HepG2 (cell line): ENCODE measurements around the gene DCDC2C.

ENCODE experiments used
- POLR2AphosphoS5 ChIP-seq: IDR thresholded peaks from 2 replicates; pipeline ENCODE4 v1.6.1; 2012; ENCODE audit warnings: low read depth, low read length
- SIN3A ChIP-seq: IDR thresholded peaks from 2 replicates; pipeline ENCODE4 v1.6.1; 2011; ENCODE audit warnings: low read depth, mild to moderate bottlenecking, control low read depth, low read length, borderline replicate concordance
- ZNF180 ChIP-seq: sonication (generic); formaldehyde crosslinking; IDR thresholded peaks from 2 replicates; pipeline ENCODE4 v1.4.0; 2020; ENCODE audit warnings: low read depth, missing genetic modification reagents, borderline replicate concordance
- TF ChIP-seq, protein P1 (sequence below): sonication (generic); formaldehyde crosslinking; IDR thresholded peaks from 2 replicates; pipeline ENCODE4 v1.5.0; 2020; ENCODE audit warnings: mild to moderate bottlenecking, missing genetic modification reagents, moderate library complexity
- TF ChIP-seq, protein P2 (sequence below): sonication (generic); formaldehyde crosslinking; conservative IDR thresholded peaks from 2 replicates; pipeline ENCODE4 v1.4.0; 2020; ENCODE audit warnings: missing genetic modification reagents
- TF ChIP-seq, protein P3 (sequence below): sonication (generic); formaldehyde crosslinking; IDR thresholded peaks from 2 replicates; pipeline ENCODE4 v1.8.1; 2023; ENCODE audit warnings: missing genetic modification reagents, inconsistent platforms, borderline replicate concordance
- TF ChIP-seq, protein P4 (sequence below): IDR thresholded peaks from 2 replicates; pipeline ENCODE4 v1.6.1; 2016; ENCODE audit warnings: missing biosample characterization, missing genetic modification reagents, low read depth

DNA sequence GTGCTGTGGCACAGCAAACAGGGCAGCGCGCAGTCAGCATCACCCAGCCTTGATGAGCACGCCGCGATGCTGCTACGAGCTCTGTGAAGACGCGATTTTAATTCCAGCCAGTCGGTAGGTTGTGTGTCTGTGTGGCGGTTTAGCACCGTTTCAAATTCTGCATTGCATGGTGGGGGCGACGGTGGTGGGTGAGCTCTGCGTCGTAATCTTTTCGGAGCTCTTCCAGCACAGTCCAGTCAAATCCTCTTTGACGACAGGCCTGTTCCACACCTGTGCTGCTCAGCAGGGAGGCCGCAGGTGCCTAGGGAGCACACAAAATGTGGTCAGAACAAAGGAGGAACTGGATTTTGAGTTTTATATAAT lies 36.8 kb upstream of the DCDC2C start:
- no peak for TF ChIP-seq POLR2AphosphoS5
- TF ChIP-seq, protein P1, sequence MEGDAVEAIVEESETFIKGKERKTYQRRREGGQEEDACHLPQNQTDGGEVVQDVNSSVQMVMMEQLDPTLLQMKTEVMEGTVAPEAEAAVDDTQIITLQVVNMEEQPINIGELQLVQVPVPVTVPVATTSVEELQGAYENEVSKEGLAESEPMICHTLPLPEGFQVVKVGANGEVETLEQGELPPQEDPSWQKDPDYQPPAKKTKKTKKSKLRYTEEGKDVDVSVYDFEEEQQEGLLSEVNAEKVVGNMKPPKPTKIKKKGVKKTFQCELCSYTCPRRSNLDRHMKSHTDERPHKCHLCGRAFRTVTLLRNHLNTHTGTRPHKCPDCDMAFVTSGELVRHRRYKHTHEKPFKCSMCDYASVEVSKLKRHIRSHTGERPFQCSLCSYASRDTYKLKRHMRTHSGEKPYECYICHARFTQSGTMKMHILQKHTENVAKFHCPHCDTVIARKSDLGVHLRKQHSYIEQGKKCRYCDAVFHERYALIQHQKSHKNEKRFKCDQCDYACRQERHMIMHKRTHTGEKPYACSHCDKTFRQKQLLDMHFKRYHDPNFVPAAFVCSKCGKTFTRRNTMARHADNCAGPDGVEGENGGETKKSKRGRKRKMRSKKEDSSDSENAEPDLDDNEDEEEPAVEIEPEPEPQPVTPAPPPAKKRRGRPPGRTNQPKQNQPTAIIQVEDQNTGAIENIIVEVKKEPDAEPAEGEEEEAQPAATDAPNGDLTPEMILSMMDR (CRISPR knock-in tag): no peak
- no peak for TF ChIP-seq SIN3A
- TF ChIP-seq ZNF180 (CRISPR knock-in tag): no peak
- TF ChIP-seq, protein P2, sequence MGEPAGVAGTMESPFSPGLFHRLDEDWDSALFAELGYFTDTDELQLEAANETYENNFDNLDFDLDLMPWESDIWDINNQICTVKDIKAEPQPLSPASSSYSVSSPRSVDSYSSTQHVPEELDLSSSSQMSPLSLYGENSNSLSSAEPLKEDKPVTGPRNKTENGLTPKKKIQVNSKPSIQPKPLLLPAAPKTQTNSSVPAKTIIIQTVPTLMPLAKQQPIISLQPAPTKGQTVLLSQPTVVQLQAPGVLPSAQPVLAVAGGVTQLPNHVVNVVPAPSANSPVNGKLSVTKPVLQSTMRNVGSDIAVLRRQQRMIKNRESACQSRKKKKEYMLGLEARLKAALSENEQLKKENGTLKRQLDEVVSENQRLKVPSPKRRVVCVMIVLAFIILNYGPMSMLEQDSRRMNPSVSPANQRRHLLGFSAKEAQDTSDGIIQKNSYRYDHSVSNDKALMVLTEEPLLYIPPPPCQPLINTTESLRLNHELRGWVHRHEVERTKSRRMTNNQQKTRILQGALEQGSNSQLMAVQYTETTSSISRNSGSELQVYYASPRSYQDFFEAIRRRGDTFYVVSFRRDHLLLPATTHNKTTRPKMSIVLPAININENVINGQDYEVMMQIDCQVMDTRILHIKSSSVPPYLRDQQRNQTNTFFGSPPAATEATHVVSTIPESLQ (CRISPR knock-in tag): no peak
- TF ChIP-seq, protein P3, sequence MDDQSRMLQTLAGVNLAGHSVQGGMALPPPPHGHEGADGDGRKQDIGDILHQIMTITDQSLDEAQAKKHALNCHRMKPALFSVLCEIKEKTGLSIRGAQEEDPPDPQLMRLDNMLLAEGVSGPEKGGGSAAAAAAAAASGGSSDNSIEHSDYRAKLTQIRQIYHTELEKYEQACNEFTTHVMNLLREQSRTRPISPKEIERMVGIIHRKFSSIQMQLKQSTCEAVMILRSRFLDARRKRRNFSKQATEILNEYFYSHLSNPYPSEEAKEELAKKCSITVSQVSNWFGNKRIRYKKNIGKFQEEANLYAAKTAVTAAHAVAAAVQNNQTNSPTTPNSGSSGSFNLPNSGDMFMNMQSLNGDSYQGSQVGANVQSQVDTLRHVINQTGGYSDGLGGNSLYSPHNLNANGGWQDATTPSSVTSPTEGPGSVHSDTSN: no peak
- TF ChIP-seq, protein P4, sequence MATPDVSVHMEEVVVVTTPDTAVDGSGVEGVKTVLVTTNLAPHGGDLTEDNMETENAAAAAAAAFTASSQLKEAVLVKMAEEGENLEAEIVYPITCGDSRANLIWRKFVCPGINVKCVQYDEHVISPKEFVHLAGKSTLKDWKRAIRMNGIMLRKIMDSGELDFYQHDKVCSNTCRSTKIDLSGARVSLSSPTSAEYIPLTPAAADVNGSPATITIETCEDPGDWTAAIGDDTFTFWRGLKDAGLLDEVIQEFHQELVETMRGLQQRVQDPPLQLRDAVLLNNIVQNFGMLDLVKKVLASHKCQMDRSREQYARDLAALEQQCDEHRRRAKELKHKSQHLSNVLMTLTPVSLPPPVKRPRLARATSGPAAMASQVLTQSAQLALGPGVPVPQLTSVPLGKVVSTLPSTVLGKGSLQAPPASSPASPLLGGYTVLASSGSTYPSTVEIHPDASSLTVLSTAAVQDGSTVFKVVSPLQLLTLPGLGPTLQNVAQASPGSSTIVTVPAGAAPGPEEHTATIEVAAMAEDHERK: no peak
